ENCODE measurements around the gene ZNF358. TPM values are rescaled to one million over a fixed set of nuclear protein-coding genes. Genes with fewer than 3 reads are reported as not detected.

Gene ZNF358
- total RNA-seq, 2 experiments from 2014 or later: 5.1 to 5.2 TPM

GRCh38 chr19:7540761-7541474, 25.0 kb downstream of the ZNF358 start:
- H3K4me3 Mint-ChIP-seq: no peak overlapping the region
- ChIA-PET CTCF (interaction anchor here (1.5 kb wide), 1 partner anchor 27 kb away, joined by 3 read pairs; no protein-coding TSS in a partner anchor), POLR2A (interaction anchor here (0.7 kb wide), 1 partner anchor 19 kb away, joined by 3 read pairs; the partner anchor contains the start of gene MCOLN1)
- Histone ChIP-seq H3K27me3 (ENCODE audit: control insufficient read depth in 1 of 2, insufficient read depth in 2 of 2, low read length in 2 of 2) (no peaks in the 10 kb centered on the region), H3K9me3 (ENCODE audit: control insufficient read depth in 1 of 2, insufficient read depth in 1 of 2, low read length in 2 of 2) (no peaks in the 10 kb centered on the region), H3K36me3 (ENCODE audit: insufficient read depth, low read length) (peaks cover 43% of the 10 kb centered on the region), H3K27ac (ENCODE audit: low read depth in 1 of 2, low read length in 2 of 2) (no peak overlapping the region), H3K4me3 (ENCODE audit: low read length) (no peak overlapping the region), H3K4me1 (ENCODE audit: insufficient read depth, low read length) (peaks cover 21% of the 10 kb centered on the region)
- H3K36me3 Mint-ChIP-seq (ENCODE audit: low read depth): peaks cover 48% of the 10 kb centered on the region
- peaks cover 13% of the 10 kb centered on the region for H3K4me1 Mint-ChIP-seq (ENCODE audit: low read depth)
- no peak for TF ChIP-seq CTCF (IDR thresholded peaks at IDR 0.05)
- H3K27me3 Mint-ChIP-seq: no peaks in the 10 kb centered on the region
- ATAC-seq (ENCODE audit: poor library complexity) (no peak), DNase-seq (peak in 1 of 14 experiments; percentile 38)
- H3K27ac Mint-ChIP-seq: no peak overlapping the region
- intact Hi-C loops (cut with DNase I, micrococcal nuclease): no loop called here
- H3K9me3 Mint-ChIP-seq: no peaks in the 10 kb centered on the region

- no peak for DNase-seq
These were observed 25.5 kb downstream of the ZNF358 start for GRCh38 chr19:7541475-7541824.

GRCh38 chr19:7541828-7542443, 26.0 kb downstream of the ZNF358 start:
- DNase-seq (no peak), ATAC-seq (ENCODE audit: poor library complexity) (no peak)
- Mint-ChIP-seq H3K4me1 (ENCODE audit: low read depth) (peaks cover 8% of the 10 kb centered on the region), H3K4me3 (no peak overlapping the region), H3K36me3 (ENCODE audit: low read depth) (peaks cover 45% of the 10 kb centered on the region), H3K27me3 (no peaks in the 10 kb centered on the region), H3K9me3 (no peaks in the 10 kb centered on the region), H3K27ac (no peak overlapping the region)
- H3K9me3 ChIP-seq (ENCODE audit: control insufficient read depth in 1 of 2, insufficient read depth in 1 of 2, low read length in 2 of 2): no peaks in the 10 kb centered on the region
- ChIA-PET POLR2A (interaction anchor here (0.7 kb wide), 1 partner anchor 20 kb away, joined by 3 read pairs; the partner anchor contains the start of gene MCOLN1), CTCF (interaction anchor here (1.5 kb wide), 1 partner anchor 26 kb away, joined by 3 read pairs; no protein-coding TSS in a partner anchor)
- intact Hi-C loops (cut with DNase I, micrococcal nuclease): no loop called here
- peaks cover 43% of the 10 kb centered on the region for H3K36me3 ChIP-seq (ENCODE audit: insufficient read depth, low read length)
- H3K27me3 ChIP-seq (ENCODE audit: control insufficient read depth in 1 of 2, insufficient read depth in 2 of 2, low read length in 2 of 2): no peaks in the 10 kb centered on the region
- H3K4me3 ChIP-seq (ENCODE audit: low read length): no peak overlapping the region
- no peak for TF ChIP-seq CTCF (IDR thresholded peaks at IDR 0.05)
- no peak overlapping the region for H3K27ac ChIP-seq (ENCODE audit: low read depth in 1 of 2, low read length in 2 of 2)
- H3K4me1 ChIP-seq (ENCODE audit: insufficient read depth, low read length): peaks cover 11% of the 10 kb centered on the region

More at GRCh38 chr19:7541475-7541824, 25.5 kb downstream of the ZNF358 start:
- no peak overlapping the region for H3K4me3 ChIP-seq (ENCODE audit: low read length)
- H3K9me3 ChIP-seq (ENCODE audit: control insufficient read depth in 1 of 2, insufficient read depth in 1 of 2, low read length in 2 of 2): no peaks in the 10 kb centered on the region
- CTCF ChIA-PET: interaction anchor here (1.5 kb wide), 1 partner anchor 27 kb away, joined by 3 read pairs; no protein-coding TSS in a partner anchor
- Mint-ChIP-seq H3K4me3 (no peak overlapping the region), H3K36me3 (ENCODE audit: low read depth) (peaks cover 47% of the 10 kb centered on the region), H3K27ac (no peak overlapping the region), H3K9me3 (no peaks in the 10 kb centered on the region), H3K27me3 (no peaks in the 10 kb centered on the region), H3K4me1 (ENCODE audit: low read depth) (peaks cover 12% of the 10 kb centered on the region)
- TF ChIP-seq CTCF (IDR thresholded peaks at IDR 0.05): no peak
- peaks cover 43% of the 10 kb centered on the region for H3K36me3 ChIP-seq (ENCODE audit: insufficient read depth, low read length)
- no peak overlapping the region for H3K27ac ChIP-seq (ENCODE audit: low read depth in 1 of 2, low read length in 2 of 2)
- POLR2A ChIA-PET: interaction anchor here (0.7 kb wide), 1 partner anchor 19 kb away, joined by 3 read pairs; the partner anchor contains the start of gene MCOLN1
- peaks cover 15% of the 10 kb centered on the region for H3K4me1 ChIP-seq (ENCODE audit: insufficient read depth, low read length)
- intact Hi-C loops (cut with DNase I, micrococcal nuclease): no loop called here
- no peaks in the 10 kb centered on the region for H3K27me3 ChIP-seq (ENCODE audit: control insufficient read depth in 1 of 2, insufficient read depth in 2 of 2, low read length in 2 of 2)
- no peak for ATAC-seq (ENCODE audit: poor library complexity)

Measured in CD4-positive, alpha-beta T cell (primary cell).